ENCODE data around the gene SPRED2. TPM values are rescaled to one million over a fixed set of nuclear protein-coding genes. Genes with fewer than 3 reads are reported as not detected.

The SPRED2 gene
- polyA plus RNA-seq, 4 donors = 35.9 to 39.1 (median 37.7) TPM

GRCh38 chr2:65417509-65418085, 14.8 kb downstream of the SPRED2 start:
- no peak for DNase-seq (ENCODE audit: low read depth in 4 of 4, low spot score in 2 of 4)

- DNase-seq (ENCODE audit: low read depth in 4 of 4, low spot score in 2 of 4) = no peak
Measured at GRCh38 chr2:65416945-65417344, 15.5 kb downstream of the SPRED2 start.

- no peak for DNase-seq (ENCODE audit: low read depth in 4 of 4, low spot score in 2 of 4)
Measured at GRCh38 chr2:65416321-65416720, 16.1 kb downstream of the SPRED2 start.

- no peak for DNase-seq (ENCODE audit: low read depth in 4 of 4, low spot score in 2 of 4)
Measured at GRCh38 chr2:65415091-65415490, 17.3 kb downstream of the SPRED2 start.

- no peak for DNase-seq (ENCODE audit: low read depth in 4 of 4, low spot score in 2 of 4)
Measured at GRCh38 chr2:65413610-65414009, 18.8 kb downstream of the SPRED2 start.

- no peak for DNase-seq (ENCODE audit: low read depth in 4 of 4, low spot score in 2 of 4)
Measured at GRCh38 chr2:65413106-65413505, 19.3 kb downstream of the SPRED2 start.

GRCh38 chr2:65411056-65411795, 21.2 kb downstream of the SPRED2 start:
- no peak for DNase-seq (ENCODE audit: low read depth in 4 of 4, low spot score in 2 of 4)

GRCh38 chr2:65409045-65409444, 23.4 kb downstream of the SPRED2 start:
- DNase-seq (ENCODE audit: low read depth in 4 of 4, low spot score in 2 of 4) = no peak

- no peak for DNase-seq (ENCODE audit: low read depth in 4 of 4, low spot score in 2 of 4)
Measured at GRCh38 chr2:65407240-65407639, 25.2 kb downstream of the SPRED2 start.

- DNase-seq (ENCODE audit: low read depth in 4 of 4, low spot score in 2 of 4) = no peak
Measured at GRCh38 chr2:65404988-65405697, 27.3 kb downstream of the SPRED2 start.

GRCh38 chr2:65403529-65403915, 28.9 kb downstream of the SPRED2 start:
- DNase-seq (ENCODE audit: low read depth in 4 of 4, low spot score in 2 of 4) = no peak

- DNase-seq (ENCODE audit: low read depth in 4 of 4, low spot score in 2 of 4) = no peak
Measured at GRCh38 chr2:65402780-65403528, 29.4 kb downstream of the SPRED2 start.

- no peak for DNase-seq (ENCODE audit: low read depth in 4 of 4, low spot score in 2 of 4)
Measured at GRCh38 chr2:65402323-65402722, 30.1 kb downstream of the SPRED2 start.

GRCh38 chr2:65397122-65397521, 35.3 kb downstream of the SPRED2 start:
- DNase-seq (ENCODE audit: low read depth in 4 of 4, low spot score in 2 of 4) = no peak

- no peak for DNase-seq (ENCODE audit: low read depth in 4 of 4, low spot score in 2 of 4)
Measured at GRCh38 chr2:65396348-65397026, 35.9 kb downstream of the SPRED2 start.

- DNase-seq (ENCODE audit: low read depth in 4 of 4, low spot score in 2 of 4) = no peak
Measured at GRCh38 chr2:65395621-65396347, 36.6 kb downstream of the SPRED2 start.

- DNase-seq (ENCODE audit: low read depth in 4 of 4, low spot score in 2 of 4) = no peak
Measured at GRCh38 chr2:65393743-65394422, 38.5 kb downstream of the SPRED2 start.

GRCh38 chr2:65393046-65393445, 39.4 kb downstream of the SPRED2 start:
- DNase-seq (ENCODE audit: low read depth in 4 of 4, low spot score in 2 of 4) = no peak

GRCh38 chr2:65392609-65393008, 39.8 kb downstream of the SPRED2 start:
- no peak for DNase-seq (ENCODE audit: low read depth in 4 of 4, low spot score in 2 of 4)
